Mammary epithelial cell (primary cell): ENCODE results near the gene DYNLT3.

ENCODE experiments used
- EZH2 ChIP-seq: IDR thresholded peaks from 2 replicates; pipeline ENCODE4 v1.6.1; 2012; ENCODE audit warnings: low read length, inconsistent platforms, borderline replicate concordance
- TF ChIP-seq, protein P1 (sequence below), 2 donors: IDR thresholded peaks in 1 of 2; conservative IDR thresholded peaks in 1 of 2; 2 replicates each; pipeline ENCODE4 v1.5.1; 2011 to 2012; ENCODE audit warnings: inconsistent platforms in 2 of 2, low read length in 2 of 2, mild to moderate bottlenecking in 2 of 2, control low read depth in 1 of 2, low read depth in 1 of 2; ENCODE audit not compliant: insufficient read depth in 1 of 2; ENCODE audit errors: extremely low read depth in 1 of 2

DNA sequence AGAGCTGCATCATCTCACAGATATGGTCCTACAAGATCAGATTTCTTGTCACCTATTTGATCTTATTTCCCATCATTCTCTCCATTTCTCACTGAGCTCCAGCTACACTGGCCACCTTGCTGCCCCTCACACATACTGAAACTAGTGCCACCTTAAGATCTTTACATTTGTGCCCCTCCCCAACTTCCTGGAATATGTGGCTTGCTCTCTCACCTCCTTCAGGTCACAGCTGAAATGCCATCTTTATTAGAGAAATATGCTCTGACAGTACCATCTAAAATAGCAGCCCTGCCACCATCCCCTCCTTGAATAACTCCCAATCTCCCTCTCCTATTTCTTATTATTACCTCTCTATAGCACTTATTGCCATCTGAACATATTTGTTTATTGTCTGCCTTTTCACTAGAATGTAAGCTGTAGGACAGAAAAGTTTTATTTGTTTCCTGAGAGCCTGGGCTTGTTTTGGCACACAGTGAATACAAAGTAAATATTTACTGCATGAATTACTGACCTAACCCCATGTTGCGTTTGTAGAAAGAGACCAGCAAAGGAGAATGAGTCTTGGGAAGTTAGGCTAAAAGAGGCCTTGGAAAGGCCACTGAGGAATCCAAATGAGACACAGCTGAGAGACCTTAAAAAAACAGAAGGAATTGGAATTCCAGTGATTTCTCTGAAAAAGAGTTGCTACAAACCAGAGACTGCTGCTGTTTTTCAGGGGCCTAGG is 22.7 kb downstream of the DYNLT3 start:
- no peak for TF ChIP-seq EZH2
- TF ChIP-seq, protein P1, sequence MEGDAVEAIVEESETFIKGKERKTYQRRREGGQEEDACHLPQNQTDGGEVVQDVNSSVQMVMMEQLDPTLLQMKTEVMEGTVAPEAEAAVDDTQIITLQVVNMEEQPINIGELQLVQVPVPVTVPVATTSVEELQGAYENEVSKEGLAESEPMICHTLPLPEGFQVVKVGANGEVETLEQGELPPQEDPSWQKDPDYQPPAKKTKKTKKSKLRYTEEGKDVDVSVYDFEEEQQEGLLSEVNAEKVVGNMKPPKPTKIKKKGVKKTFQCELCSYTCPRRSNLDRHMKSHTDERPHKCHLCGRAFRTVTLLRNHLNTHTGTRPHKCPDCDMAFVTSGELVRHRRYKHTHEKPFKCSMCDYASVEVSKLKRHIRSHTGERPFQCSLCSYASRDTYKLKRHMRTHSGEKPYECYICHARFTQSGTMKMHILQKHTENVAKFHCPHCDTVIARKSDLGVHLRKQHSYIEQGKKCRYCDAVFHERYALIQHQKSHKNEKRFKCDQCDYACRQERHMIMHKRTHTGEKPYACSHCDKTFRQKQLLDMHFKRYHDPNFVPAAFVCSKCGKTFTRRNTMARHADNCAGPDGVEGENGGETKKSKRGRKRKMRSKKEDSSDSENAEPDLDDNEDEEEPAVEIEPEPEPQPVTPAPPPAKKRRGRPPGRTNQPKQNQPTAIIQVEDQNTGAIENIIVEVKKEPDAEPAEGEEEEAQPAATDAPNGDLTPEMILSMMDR (conservative IDR thresholded peaks at IDR 0.05 in 1 of 2, IDR thresholded peaks at IDR 0.05 in 1 of 2; ENCODE audit: extremely low read depth in 1 of 2, insufficient read depth in 1 of 2, low read depth in 1 of 2, low read length in 2 of 2): no peak
